ENCODE data around the gene DEPDC4. TPM values are rescaled to one million over a fixed set of nuclear protein-coding genes. Genes with fewer than 3 reads are reported as not detected.

Gene DEPDC4
- total and polyA plus RNA-seq, 2 of the 4 experiments (the other 2 are of a cell fraction) = 0.72 to 0.79 TPM

- dilution Hi-C loops (cut with HindIII; ENCODE audit: low sequenced_read_pairs, unreplicated experiment) = no loop called here
- no peak overlapping the region for H3K14ac ChIP-seq (replicated peaks; ENCODE audit: low read depth, low read length)
- no peak overlapping the region for H2AFZ ChIP-seq (replicated peaks; ENCODE audit: low read length, poor library complexity)
- H3K56ac ChIP-seq (ENCODE audit: extremely low read depth, insufficient read depth, low read length) = no peak overlapping the region
- H3K18ac ChIP-seq (ENCODE audit: low read depth, low read length) = no peak overlapping the region
- no peak overlapping the region for H3K9ac ChIP-seq (ENCODE audit: low read depth, low read length)
- no peak overlapping the region for H3K4me3 ChIP-seq (ENCODE audit: insufficient read depth, low read depth, low read length)
- WGBS, 2 experiments (ENCODE audit: extremely low coverage in 2 of 2, insufficient read length in 1 of 2) = no CpG with 5 or more reads among the region's 1 CpG
- H3K27ac ChIP-seq (ENCODE audit: insufficient read depth, low read length) = no peak overlapping the region
- no peaks in the 10 kb centered on the region for H3K27me3 ChIP-seq (ENCODE audit: control insufficient read depth, insufficient read depth, low read length)
- TF ChIP-seq CHD1 (IDR thresholded peaks at IDR 0.05; ENCODE audit: low read depth, low read length) (no peak), CTCF (conservative IDR thresholded peaks at IDR 0.05; ENCODE audit: low read depth, low read length) (no peak)
- H4K91ac ChIP-seq (ENCODE audit: insufficient read depth, low read depth, low read length) = no peak overlapping the region
- no peak overlapping the region for H2BK5ac ChIP-seq (ENCODE audit: low read depth, low read length, poor library complexity, severe bottlenecking)
- H2BK15ac ChIP-seq (ENCODE audit: low read depth, low read length) = no peak overlapping the region
- H2AK9ac ChIP-seq (replicated peaks; ENCODE audit: low read depth, low read length, poor library complexity) = no peak overlapping the region
- in situ Hi-C loops (cut with MboI; ENCODE audit: low sequenced_read_pairs) = no loop called here
- DNase-seq (no peak), ATAC-seq (ENCODE audit: low read depth) (no peak)
- H3K36me3 ChIP-seq (ENCODE audit: control insufficient read depth, insufficient read depth, low read length) = no peaks in the 10 kb centered on the region
- BruUV-seq (replicated peaks) = no TSS peak
- intact Hi-C loops (cut with micrococcal nuclease) = no loop called here
- no peak overlapping the region for H2AK5ac ChIP-seq (ENCODE audit: low read depth, low read length)
- no peak overlapping the region for H3K4ac ChIP-seq (ENCODE audit: low read depth, low read length)
- H3K23ac ChIP-seq (ENCODE audit: low read depth, low read length) = no peak overlapping the region
- CTCF ChIA-PET = interaction anchor here (0.6 kb wide), 1 partner anchor 479 kb away, joined by 4 read pairs; no protein-coding TSS in a partner anchor
- H3K9me1 ChIP-seq (ENCODE audit: insufficient read depth, low read length) = no peaks in the 10 kb centered on the region
- H3K79me1 ChIP-seq (ENCODE audit: low read depth in 1 of 2, low read length in 2 of 2) = no peaks in the 10 kb centered on the region
- H4K5ac ChIP-seq (ENCODE audit: low read depth, low read length) = no peak overlapping the region
- H3K9me3 ChIP-seq (ENCODE audit: control insufficient read depth, insufficient read depth, low read length) = no peaks in the 10 kb centered on the region
- no peak overlapping the region for H4K8ac ChIP-seq (ENCODE audit: low read depth in 2 of 2, low read length in 2 of 2)
- H3K4me1 ChIP-seq (ENCODE audit: control insufficient read depth, insufficient read depth, low read length) = no peaks in the 10 kb centered on the region
- POLR2A ChIA-PET (ENCODE audit: unreplicated experiment) = no interaction called here
- no peaks in the 10 kb centered on the region for H4K20me1 ChIP-seq (ENCODE audit: insufficient read depth, low read length)
- no peak overlapping the region for H3K4me2 ChIP-seq (ENCODE audit: low read depth, low read length)
- H2BK20ac ChIP-seq (ENCODE audit: low read depth, low read length) = no peak overlapping the region
- H2BK120ac ChIP-seq (ENCODE audit: low read depth, low read length) = no peak overlapping the region
Observed at GRCh38 chr12:100254876-100255275, 12.0 kb downstream of the DEPDC4 start.

Measured in IMR-90 (cell line).